Measurements from ENCODE around the gene JAG2. TPM values are rescaled to one million over a fixed set of nuclear protein-coding genes. Genes with fewer than 3 reads are reported as not detected.

JAG2 gene
- total RNA-seq, 2 experiments from 2014 or later = 1.3 to 1.7 TPM

DNA sequence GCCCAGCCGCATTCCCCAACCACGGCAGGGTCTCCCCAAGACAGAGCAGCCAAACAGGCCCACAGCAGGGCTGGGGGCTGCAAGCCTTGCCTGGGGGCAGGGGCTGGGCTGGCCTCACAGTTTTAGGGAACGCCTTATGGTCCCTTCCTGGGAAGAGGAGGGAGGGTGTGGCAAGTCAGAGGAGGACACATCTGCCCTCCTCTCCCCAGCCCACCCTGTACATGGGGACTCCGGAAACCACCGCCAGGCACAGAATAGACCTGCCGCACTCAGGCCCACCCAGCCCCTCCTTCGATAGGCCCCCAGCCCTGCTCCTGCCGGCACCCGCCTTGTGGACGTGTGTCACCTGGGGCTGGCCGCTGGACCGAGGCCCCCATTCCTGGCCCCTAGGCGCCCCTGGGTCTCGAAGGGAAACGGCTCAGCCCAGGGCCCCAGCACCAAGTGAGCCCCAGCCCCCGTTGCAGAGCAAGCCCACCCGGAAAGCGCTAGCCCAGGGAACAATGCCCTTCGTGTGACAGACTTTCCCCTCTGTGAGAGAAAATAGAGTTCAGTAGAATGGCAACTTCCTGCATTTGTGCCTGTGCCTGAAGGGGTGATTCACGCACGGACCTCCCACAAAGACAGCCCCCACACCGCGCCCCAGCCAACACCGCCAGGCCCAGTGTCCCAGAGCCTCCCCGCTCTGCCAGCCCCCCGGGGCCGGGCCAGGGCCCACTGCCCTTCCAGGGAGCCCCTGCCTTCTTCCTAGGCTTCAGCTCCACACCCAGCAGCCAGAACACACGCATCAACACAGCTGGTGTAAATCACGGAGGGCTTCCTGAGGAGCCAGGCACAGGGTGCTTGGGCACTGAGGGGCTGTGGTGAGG is 24.5 kb upstream of the JAG2 start:
- ChIA-PET CTCF (no interaction called here), POLR2A (no interaction called here)

DNA sequence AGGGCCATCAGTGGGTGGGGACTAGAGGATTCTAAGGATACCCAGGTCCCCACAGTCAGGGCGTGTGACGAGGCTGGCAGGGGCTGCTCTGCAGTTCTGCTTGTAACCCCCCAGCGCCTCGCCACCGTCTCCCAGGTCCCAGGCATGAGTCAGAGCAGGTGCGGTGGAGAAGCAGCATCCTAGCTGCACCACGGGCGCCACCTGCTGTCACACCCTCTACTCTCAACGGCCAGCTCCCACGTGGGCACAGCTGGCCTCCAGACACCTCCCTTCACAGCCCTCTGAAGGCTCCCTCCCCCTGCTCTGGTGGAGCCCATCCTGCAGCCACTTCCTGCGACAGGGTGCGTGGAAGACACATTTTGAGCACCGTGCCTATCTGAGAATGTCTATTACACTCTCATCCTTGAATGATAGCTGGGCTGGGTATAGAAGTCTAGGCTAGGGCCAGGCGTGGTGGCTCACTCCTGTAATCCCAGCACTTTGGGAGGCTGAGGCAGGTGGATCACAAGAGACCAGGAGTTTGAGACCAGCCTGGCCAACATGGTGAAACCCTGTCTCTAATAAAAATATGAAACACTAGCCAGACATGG is 19.5 kb upstream of the JAG2 start:
- CTCF ChIA-PET = interaction anchor here (0.7 to 2.5 kb wide), 4 partner anchors 19 to 101 kb away, joined by 3 to 11 read pairs (median 4); no protein-coding TSS in a partner anchor
- POLR2A ChIA-PET = no interaction called here

DNA sequence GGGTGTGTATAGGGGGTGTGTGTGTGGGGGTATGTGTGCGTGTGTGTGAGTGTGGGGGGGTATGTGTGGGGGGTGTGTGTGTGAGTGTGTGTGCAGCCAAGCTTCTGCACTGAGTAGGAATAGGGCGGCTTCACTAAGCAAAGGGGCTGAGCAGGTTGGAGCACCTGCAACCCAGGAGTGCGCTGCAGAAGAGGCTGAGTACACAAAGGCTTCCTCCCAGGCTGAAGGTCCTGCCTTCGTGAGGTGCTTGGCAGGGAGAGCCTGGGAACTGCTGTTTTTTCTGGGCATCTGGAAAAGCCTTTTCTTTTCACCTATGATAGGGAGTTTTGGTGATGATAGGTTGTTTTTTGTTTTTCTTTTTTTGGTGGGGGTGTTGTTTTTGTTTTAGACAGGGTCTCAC is 18.5 kb upstream of the JAG2 start:
- ChIA-PET POLR2A (no interaction called here), CTCF (interaction anchor here (1.3 to 2.5 kb wide), 2 partner anchors 18 to 97 kb away, joined by 4 to 11 read pairs; no protein-coding TSS in a partner anchor)

DNA sequence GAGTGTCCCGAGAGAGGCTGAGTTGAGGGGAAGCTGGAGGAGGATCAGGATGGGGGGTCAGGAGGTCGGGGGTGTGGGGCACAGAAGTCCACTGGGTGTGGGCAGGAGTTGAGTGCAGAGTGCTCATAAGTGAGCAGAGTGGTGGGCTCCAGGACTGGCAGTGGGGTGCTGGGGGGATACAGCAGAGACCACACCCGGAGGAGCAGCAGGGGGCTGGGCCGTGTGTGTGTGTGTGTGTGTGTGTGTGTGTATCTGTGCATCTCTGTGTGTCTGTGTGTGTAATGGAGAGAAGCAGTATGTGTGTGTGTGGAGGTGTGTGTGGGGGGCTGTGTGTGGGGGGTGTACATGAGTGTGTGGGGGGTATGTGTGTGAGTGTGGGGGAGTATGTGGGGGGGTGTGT is 17.4 kb upstream of the JAG2 start:
- CTCF ChIA-PET = interaction anchor here (0.6 kb wide), 1 partner anchor 15 kb away, joined by 3 read pairs; no protein-coding TSS in a partner anchor
- POLR2A ChIA-PET = no interaction called here

DNA sequence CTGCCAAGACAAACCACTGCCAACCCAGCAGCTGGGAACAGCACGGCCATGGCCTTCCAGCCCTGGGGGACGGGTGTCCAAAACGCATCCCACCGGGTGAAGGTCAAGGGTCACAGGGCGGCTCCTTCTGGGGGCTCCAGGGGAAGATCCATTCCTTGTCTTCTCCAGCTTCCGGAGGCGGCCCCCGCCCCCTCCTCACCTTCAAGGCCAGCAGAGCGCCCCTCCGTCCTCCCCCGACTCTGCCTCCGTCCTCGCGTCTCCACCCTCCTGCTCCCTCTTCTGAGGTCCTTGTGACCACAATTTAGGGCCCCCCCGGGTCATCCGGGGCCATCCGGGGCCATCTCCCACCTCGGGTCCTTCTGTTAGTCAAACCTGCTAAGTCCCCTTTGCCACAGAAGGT is 16.4 kb upstream of the JAG2 start:
- ChIA-PET CTCF (interaction anchor here (1.0 kb wide), 1 partner anchor 15 kb away, joined by 3 read pairs; no protein-coding TSS in a partner anchor), POLR2A (no interaction called here)

DNA sequence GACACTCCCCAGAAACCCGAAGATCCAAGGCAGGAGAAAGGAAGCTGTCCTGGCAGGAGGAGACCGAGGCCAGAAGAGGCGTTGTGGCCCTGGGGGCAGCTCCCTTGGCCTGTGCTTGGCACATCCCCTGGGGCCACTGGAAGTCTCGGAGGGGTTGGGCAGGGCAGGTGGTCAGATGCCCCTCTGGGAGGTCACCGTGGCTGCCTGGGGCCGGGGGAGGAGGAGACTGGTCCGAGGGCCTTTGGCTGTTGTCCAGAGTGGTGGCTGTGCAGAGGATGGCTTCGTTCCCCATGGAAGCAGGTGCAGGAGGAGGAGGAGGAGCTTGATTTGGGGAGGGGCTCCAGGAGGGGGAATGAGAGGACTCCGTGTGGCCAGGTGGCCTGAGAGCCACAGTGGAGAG is 15.9 kb upstream of the JAG2 start:
- ChIA-PET POLR2A (no interaction called here), CTCF (interaction anchor here (0.7 to 1.0 kb wide), 2 partner anchors 15 to 19 kb away, joined by 3 read pairs; no protein-coding TSS in a partner anchor)

DNA sequence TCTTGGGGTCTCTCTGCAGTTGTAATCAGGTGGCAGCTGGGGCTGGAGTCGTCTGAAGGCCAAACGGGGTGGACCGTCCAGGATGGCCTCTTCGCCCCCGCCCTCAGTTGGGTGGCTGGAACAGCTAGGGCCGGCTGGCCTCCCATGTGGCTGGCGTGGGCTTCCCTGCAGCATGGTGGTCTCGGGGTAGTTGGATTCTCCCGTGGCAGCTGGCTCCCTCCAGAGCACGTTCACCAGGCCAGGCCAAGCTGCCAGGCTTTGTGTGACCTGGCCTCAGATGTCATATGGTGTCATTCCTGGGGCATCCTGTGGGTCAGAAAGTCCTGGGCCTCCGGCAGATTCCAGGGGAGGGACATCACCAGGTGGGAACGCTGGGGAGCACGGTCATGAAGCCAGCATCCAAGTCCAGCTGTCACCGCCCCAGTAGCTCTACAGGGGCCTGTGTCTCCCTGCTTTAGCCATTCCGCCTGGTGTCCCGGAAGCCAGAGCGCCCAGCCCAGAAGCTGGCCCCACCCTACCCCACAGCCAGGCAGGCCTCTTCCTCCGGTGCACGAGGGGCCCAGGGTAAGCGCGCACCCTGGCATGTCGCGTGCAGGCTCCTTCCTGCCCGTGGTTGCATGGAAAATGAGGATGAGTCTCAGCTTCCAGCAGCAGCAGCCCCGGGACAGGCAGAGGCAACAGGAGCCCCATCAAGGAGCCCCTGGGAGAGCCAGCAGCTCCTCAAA is 13.9 kb upstream of the JAG2 start:
- CTCF ChIA-PET = interaction anchor here (0.7 to 1.3 kb wide), 4 partner anchors 12 to 179 kb away, joined by 3 to 6 read pairs (median 3); no protein-coding TSS in a partner anchor
- POLR2A ChIA-PET = no interaction called here

DNA sequence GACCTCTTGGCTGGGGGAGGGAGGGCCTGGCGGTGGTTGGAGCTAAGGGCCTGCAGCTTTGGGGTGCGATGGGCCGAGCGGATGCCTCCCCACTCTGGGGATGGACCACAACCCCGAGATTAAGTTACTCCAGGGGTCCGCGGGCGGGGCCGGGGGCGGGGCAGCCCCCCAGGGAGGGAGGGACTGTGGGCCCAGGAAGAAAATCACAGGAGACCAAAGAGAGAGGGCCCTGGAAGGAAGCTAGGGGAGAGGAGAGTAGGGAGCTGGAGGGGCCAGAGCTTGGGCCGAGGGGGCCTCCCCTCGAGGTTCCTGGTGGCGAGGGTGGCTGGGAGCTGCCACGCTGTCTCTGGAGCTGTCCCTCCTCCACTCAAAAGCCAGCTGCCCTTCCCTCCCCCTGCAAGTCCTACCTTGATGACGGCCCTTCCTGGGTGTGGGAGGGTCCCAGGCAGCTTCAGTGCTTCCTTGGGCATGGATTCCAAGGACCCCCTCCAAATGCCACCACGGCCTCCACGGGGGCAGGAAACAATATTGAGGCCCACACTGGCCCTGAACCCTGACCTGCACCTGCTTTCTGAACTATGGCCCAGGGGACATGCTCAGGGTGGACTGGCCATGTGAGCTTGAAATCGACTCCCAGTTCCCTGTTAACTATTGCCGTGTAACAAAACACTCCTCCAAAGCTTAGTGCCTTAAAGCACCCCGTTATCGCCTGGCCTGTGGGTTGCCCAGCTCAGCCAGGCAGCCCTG is 13.1 kb upstream of the JAG2 start:
- POLR2A ChIA-PET = no interaction called here
- CTCF ChIA-PET = interaction anchor here (0.7 to 1.3 kb wide), 4 partner anchors 13 to 180 kb away, joined by 3 to 6 read pairs (median 4); no protein-coding TSS in a partner anchor

DNA sequence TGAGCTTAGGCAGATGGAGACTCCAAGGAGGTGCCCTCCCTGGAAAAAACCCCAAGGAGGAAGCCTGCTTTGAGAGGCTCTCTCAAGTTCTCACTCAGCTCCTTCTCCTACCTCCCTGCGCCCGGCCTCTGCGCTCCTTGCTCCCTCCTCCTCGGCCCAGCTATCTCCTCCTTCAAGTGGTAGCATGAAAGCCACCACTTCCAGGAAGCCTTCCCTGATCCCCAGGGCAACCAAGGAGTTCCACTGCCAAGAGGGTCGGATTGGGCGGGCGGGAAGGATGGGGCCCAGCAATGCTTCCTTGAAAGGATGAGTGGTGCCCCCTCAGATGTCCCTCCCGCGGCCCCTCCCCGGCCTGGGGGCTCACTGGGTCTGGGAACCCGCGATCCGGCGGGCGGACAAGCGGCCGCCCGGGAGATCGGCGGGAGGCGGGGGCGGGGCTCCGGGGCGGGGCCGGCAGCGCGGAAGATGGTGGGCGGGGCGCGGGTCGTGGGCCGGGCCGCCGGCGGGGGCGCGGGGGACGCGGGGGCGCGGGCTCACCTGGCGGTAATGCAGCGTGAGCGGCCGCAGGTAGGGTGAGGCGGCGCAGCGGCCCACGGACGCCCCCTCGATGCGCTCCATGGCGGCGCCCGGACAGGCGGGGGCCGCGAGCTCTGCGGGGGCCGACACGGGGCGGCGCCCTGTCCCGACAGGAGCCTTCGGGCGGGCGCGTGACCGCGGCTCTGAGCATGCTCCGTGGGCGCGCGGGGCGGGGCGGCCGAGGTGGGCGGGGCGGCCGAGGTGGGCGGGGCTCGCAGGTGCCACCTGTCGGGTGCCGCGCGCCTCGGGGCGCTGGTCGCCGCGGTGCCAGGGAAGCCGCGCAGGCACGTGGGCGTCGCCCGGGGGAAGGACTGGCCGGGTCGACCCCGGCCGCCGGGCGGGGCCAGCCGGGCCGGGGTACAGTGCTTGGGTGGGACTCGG is 12.3 kb upstream of the JAG2 start, which contains the start of gene NUDT14:
NUDT14 (minus strand) TSS at position 721 of the 957 bp plus-strand sequence; CDS start at position 618, 103 bp downstream.
- ChIA-PET CTCF (interaction anchor here (1.1 to 1.8 kb wide), 4 partner anchors 16 to 91 kb away, joined by 3 to 6 read pairs (median 4); no protein-coding TSS in a partner anchor), POLR2A (interaction anchor here (0.7 to 0.8 kb wide), 2 partner anchors 10 to 788 kb away, joined by 3 read pairs; no protein-coding TSS in a partner anchor)

DNA sequence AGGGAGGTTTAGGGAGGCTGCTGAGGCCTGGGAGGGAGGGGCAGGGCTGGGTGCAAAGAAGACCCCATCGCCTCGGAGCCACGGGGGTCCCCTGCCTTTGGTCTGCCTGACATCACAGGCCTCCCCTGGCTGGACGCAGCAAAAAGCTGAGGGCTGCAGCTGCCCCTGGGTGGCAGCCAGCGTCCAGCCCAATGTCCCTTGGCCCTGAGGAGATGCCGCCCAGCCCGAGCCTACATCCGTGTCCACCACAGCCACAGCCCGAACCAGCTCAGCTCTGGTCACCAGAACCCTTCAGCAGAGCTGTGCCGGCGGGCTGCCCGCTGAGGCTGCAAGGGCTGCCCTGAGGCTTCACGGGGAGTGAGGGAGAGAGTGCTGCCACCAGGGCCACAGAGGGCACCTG is 10.6 kb upstream of the JAG2 start:
- ChIA-PET CTCF (interaction anchor here (1.1 to 1.8 kb wide), 2 partner anchors 10 to 15 kb away, joined by 3 to 5 read pairs; partner anchors contain the start of gene JAG2), POLR2A (no interaction called here)

DNA sequence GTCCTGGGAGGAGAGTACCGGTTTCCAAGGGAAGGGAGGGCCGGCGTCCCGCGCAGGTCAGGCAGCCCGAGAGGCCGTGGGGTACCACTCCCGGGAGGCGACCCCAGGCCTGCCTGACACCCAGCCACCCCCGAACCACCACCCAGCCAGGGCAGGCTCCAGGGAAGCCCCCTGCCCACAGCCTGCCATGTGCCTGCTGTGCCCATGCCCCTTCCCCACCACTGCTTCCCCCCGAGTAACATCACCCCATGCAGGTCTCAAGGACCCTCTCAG is 10.2 kb upstream of the JAG2 start:
- ChIA-PET CTCF (interaction anchor here (1.8 kb wide), 1 partner anchor 14 kb away, joined by 5 read pairs; no protein-coding TSS in a partner anchor), POLR2A (no interaction called here)

DNA sequence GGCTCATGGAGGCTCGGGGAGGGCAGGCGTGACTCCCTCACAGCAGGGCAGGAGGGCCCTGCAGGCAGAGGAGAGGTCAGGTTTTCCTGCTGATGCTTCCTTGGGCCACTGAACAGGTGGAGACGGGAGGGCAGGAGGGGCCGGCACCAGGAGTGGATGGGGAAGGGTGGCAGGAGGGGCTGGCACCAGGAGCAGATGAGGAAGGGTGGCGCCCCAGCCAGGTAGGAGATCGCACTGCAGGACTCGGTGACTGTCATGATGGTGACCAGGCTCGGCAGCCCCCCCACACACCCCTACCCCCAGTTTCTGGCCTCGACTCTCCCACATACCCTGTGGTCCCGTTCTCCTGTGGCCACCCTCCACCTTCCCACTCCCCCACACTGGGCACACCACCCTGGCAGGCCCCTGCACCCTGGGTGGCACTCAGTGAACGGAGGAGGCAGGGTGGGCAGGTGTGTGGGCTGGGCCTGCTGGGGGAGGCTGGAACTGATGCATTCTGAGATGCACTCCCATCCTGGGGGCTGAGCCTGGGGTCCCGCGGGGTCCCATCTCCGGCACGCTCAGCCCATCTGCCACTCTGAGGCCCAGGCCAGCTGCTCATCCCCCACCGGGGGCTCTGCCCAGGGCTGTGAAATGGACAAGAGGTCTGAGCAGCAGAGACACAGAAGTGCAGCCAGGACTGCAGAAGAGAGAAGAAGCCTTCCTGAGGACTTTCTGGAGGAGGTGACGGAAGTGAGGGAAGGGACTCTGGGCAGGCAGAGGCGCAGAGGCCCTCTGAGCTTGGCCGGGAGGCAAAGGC is 9.7 kb upstream of the JAG2 start:
- POLR2A ChIA-PET = no interaction called here
- CTCF ChIA-PET = no interaction called here

DNA sequence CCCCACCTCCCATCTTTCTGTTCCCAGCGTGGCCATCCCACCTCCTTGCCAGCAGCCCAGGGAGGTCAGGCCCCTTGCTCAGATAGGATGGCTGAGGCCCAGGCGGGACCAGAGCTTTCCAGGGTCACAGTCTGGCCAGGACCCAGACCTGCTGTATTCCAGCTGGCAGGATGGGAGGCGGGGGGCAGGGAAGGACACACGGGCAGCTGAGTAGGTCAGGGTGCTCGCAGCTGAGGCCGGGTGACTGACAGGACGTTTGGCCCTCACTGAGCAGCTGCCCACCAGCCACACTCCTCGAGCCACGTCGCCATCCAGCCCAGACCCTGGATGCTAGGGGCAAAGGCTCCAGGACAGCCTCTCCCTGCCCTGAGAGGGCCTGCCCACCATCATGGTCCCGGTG is 8.5 kb upstream of the JAG2 start:
- ChIA-PET POLR2A (no interaction called here), CTCF (no interaction called here)

DNA sequence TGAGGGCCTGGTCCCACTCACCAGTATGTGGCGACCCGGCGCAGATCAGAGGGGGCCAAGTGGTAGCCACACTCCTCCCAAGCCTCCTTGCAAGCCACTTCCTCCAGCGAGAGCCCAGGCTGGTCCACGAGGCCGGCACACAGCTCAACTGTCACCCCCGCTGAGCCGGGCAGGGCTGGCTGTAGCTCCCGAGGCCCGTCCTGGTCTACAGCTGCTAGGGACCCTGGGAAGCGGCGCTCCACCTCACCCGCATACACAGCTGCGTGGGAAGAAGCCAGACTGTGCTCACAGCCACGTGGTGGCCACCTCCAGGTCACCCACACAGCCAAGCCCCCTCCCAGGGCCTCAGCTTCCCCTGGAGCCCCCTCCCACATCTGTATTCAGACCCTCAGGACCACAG is 7.9 kb upstream of the JAG2 start:
- CTCF ChIA-PET = interaction anchor here (1.4 kb wide), 1 partner anchor 19 kb away, joined by 3 read pairs; no protein-coding TSS in a partner anchor
- POLR2A ChIA-PET = interaction anchor here (0.5 kb wide), 1 partner anchor 231 kb away, joined by 4 read pairs; no protein-coding TSS in a partner anchor

DNA sequence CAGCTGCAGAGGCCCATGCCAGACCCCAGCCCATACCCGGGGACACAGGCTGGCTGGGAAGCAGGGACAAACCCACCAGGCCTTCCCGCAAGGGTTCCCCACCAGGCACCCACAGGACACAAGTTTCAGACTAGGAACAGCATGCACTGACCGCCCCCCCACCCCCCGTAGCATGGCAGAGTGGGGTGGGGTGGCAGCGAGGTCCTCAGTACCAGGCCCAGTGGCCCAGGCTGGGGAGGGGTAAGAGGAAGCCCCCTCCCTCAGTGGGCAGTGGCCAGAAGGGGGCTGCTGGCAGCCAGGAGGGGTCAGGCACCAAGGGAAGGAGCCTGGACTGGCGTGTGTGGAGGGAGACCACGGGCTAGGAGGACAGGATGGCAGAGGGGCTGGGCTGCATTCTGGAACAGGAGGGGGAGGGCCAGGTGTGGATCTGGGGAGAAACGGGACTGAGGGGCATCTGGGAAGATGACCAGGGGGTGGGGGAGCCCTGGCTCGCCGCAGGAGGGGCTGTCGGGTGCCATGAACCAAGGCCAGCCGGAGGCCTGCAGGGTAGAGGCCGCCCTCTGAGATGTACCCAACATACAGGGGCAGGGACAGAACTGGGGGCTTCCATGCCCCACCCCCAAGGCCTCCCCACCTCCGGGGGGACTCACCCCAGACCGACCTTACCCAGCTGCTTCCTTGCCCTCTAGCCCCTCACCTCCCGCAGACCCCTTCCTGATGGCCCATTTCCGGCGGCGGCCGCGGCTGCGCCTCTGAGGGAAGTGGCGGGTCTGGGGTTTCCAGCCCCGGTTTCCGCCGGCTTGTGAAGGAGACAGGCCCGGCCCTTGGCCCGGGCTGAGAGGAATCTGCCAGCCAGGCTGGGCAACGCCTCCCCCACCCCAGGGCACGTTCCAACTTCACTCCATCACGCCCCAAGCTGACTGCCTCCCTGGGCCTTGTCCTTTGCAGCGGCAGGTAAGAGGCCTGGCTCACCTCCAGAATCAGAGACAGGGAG is 5.6 kb upstream of the JAG2 start:
- CTCF ChIA-PET = no interaction called here
- POLR2A ChIA-PET = no interaction called here

DNA sequence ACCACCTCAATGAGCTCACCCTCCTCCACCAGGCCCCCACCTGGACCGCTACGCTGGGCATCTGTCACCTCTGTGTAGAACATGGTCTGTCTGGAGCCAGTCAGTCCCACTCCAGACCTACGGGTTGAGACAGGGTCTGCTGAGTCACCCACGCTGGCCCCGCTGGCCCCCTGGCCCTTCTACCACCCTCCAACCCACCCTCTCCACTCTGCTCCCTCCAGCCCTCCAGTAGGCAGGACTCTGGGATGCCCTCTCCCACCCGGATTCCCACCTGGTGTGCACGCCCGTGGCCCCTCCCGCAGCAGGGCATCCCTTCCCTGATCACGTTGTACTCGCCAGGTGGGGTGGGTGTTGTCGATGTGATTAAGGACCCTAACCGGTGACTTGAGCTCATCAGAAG is 4.6 kb upstream of the JAG2 start:
- POLR2A ChIA-PET = interaction anchor here (0.5 kb wide), 1 partner anchor 391 kb away, joined by 6 read pairs; no protein-coding TSS in a partner anchor

More for the DNA sequence above, 4.6 kb upstream of the JAG2 start:
- CTCF ChIA-PET = interaction anchor here (1.4 kb wide), 1 partner anchor 83 kb away, joined by 5 read pairs; no protein-coding TSS in a partner anchor
